ENCODE results near the gene NEB. TPM values are rescaled to one million over a fixed set of nuclear protein-coding genes. Genes with fewer than 3 reads are reported as not detected.
"Not testable (repeated sequence)": the region's sequence is repeated elsewhere in the genome, so short reads cannot be mapped to it uniquely, and the experiment has no call there.

Gene NEB
- total RNA-seq, 1 donor from 2014 or later: 0.91 TPM

- ATAC-seq: peak; percentile 26
- DNase-seq (ENCODE audit: low spot score): not testable (repeated sequence)
These were observed 36.1 kb downstream of the NEB start for GRCh38 chr2:151698134-151698533.

GRCh38 chr2:151695778-151696177, 38.5 kb downstream of the NEB start:
- ATAC-seq: no peak

GRCh38 chr2:151691631-151692030, 42.6 kb downstream of the NEB start:
- ATAC-seq: no peak

More at GRCh38 chr2:151695778-151696177, 38.5 kb downstream of the NEB start:
- DNase-seq (ENCODE audit: low spot score): no peak

GRCh38 chr2:151688719-151689118, 45.6 kb downstream of the NEB start:
- ATAC-seq: no peak
- DNase-seq (ENCODE audit: low spot score): no peak

More at GRCh38 chr2:151691631-151692030, 42.6 kb downstream of the NEB start:
- DNase-seq (ENCODE audit: low spot score): no peak

- no peak for DNase-seq (ENCODE audit: low spot score)
- no peak for ATAC-seq
These were observed 51.7 kb downstream of the NEB start for GRCh38 chr2:151682459-151683003.

GRCh38 chr2:151681051-151681450, 53.2 kb downstream of the NEB start:
- DNase-seq (ENCODE audit: low spot score): no peak
- ATAC-seq: no peak

GRCh38 chr2:151679994-151680393, 54.3 kb downstream of the NEB start:
- ATAC-seq (no peak), DNase-seq (ENCODE audit: low spot score) (no peak)

- no peak for DNase-seq (ENCODE audit: low spot score)
- ATAC-seq: no peak
These were observed 55.4 kb downstream of the NEB start for GRCh38 chr2:151678849-151679248.

GRCh38 chr2:151673016-151673415, 61.3 kb downstream of the NEB start:
- DNase-seq (ENCODE audit: low spot score): no peak
- ATAC-seq: no peak

GRCh38 chr2:151672277-151672676, 62.0 kb downstream of the NEB start:
- no peak for ATAC-seq
- DNase-seq (ENCODE audit: low spot score): no peak

- DNase-seq (ENCODE audit: low spot score): no peak
- ATAC-seq: no peak
These were observed 63.3 kb downstream of the NEB start for GRCh38 chr2:151670846-151671597.

- DNase-seq (ENCODE audit: low spot score): no peak
- ATAC-seq: no peak
These were observed 63.9 kb downstream of the NEB start for GRCh38 chr2:151670346-151670745.

- DNase-seq (ENCODE audit: low spot score) (no peak), ATAC-seq (no peak)
These were observed 64.6 kb downstream of the NEB start for GRCh38 chr2:151669585-151670081.

- ATAC-seq: no peak
These were observed 65.5 kb downstream of the NEB start for GRCh38 chr2:151668737-151669136.

GRCh38 chr2:151665959-151666358, 68.3 kb downstream of the NEB start:
- DNase-seq (ENCODE audit: low spot score): no peak
- ATAC-seq: no peak

More at GRCh38 chr2:151668737-151669136, 65.5 kb downstream of the NEB start:
- no peak for DNase-seq (ENCODE audit: low spot score)

GRCh38 chr2:151664520-151664919, 69.8 kb downstream of the NEB start:
- ATAC-seq (no peak), DNase-seq (ENCODE audit: low spot score) (no peak)

- ATAC-seq (no peak), DNase-seq (ENCODE audit: low spot score) (no peak)
These were observed 72.7 kb downstream of the NEB start for GRCh38 chr2:151661625-151662024.

- ATAC-seq: no peak
- DNase-seq (ENCODE audit: low spot score): no peak
These were observed 76.2 kb downstream of the NEB start for GRCh38 chr2:151658081-151658480.

- no peak for ATAC-seq
- no peak for DNase-seq (ENCODE audit: low spot score)
These were observed 76.6 kb downstream of the NEB start for GRCh38 chr2:151657667-151658076.

- no peak for ATAC-seq
- no peak for DNase-seq (ENCODE audit: low spot score)
These were observed 78.4 kb downstream of the NEB start for GRCh38 chr2:151655663-151656398.

GRCh38 chr2:151654891-151655290, 79.4 kb downstream of the NEB start:
- ATAC-seq: peak; percentile 41
- DNase-seq (ENCODE audit: low spot score): no peak

- ATAC-seq (no peak), DNase-seq (ENCODE audit: low spot score) (no peak)
These were observed 80.2 kb downstream of the NEB start for GRCh38 chr2:151654085-151654484.

Data from left lobe of liver (tissue), 2 donors.